ENCODE measurements around the gene FAM184B.
A peak's percentile ranks its signal among the peaks of the same experiment; 100 is the strongest.

The FAM184B gene

GRCh38 chr4:17812125-17812524 is 30.7 kb upstream of the FAM184B start:
- H3K27me3 ChIP-seq (replicated peaks; ENCODE audit: insufficient read depth, low read length): no peaks in the 10 kb centered on the region
- H3K4me1 ChIP-seq (ENCODE audit: low read length): peaks cover 21% of the 10 kb centered on the region
- H3K9me2 ChIP-seq (replicated peaks; ENCODE audit: insufficient read depth, low read length): no peaks in the 10 kb centered on the region
- peaks cover 3% of the 10 kb centered on the region; the same call in 1 of the 2 replicates for H3K36me3 ChIP-seq (replicated peaks; ENCODE audit: insufficient read depth, low read length)
- H3K4me2 ChIP-seq (ENCODE audit: low read depth, low read length): peak overlapping the region; percentile 65
- DNase-seq: no peak
- H4K20me1 ChIP-seq (ENCODE audit: insufficient read depth, low read length): peaks cover 13% of the 10 kb centered on the region; the same call in 1 of the 2 replicates
- H3F3A ChIP-seq (ENCODE audit: insufficient read depth, low read length): peaks cover 13% of the 10 kb centered on the region
- no peaks in the 10 kb centered on the region for H3K9me3 ChIP-seq (replicated peaks; ENCODE audit: insufficient read depth, low read length)
- TF ChIP-seq EZH2 (optimal IDR thresholded peaks at IDR 0.05; ENCODE audit: low read depth, low read length): no peak
- no peak for TF ChIP-seq CTCF (IDR thresholded peaks at IDR 0.05; ENCODE audit: low read length)
- TF ChIP-seq EZH2phosphoT487 (IDR thresholded peaks at IDR 0.05; ENCODE audit: low read length): no peak
- peak overlapping the region; percentile 66; the same call in 1 of the 2 replicates for H2AFZ ChIP-seq (ENCODE audit: low read length)
- peak overlapping the region; percentile 91 for H3K4me3 ChIP-seq (ENCODE audit: low read length)
- no peak overlapping the region for H3K27ac ChIP-seq (ENCODE audit: low read length)
- H3K79me2 ChIP-seq (ENCODE audit: low read length): peaks cover 97% of the 10 kb centered on the region
- H3K9ac ChIP-seq (ENCODE audit: low read length): peak overlapping the region; percentile 82; the same call in 1 of the 2 replicates

GRCh38 chr4:17811078-17811603 is 29.7 kb upstream of the FAM184B start:
- Histone ChIP-seq H3K27ac (ENCODE audit: low read length) (peak overlapping the region; percentile 95; the same call in 1 of the 2 replicates), H4K20me1 (ENCODE audit: insufficient read depth, low read length) (peaks cover 21% of the 10 kb centered on the region), H3K9me2 (replicated peaks; ENCODE audit: insufficient read depth, low read length) (no peaks in the 10 kb centered on the region), H3K4me3 (ENCODE audit: low read length) (peak overlapping the region; percentile 91), H3K9me3 (replicated peaks; ENCODE audit: insufficient read depth, low read length) (no peaks in the 10 kb centered on the region), H3K9ac (ENCODE audit: low read length) (peak overlapping the region; percentile 82), H2AFZ (ENCODE audit: low read length) (peak overlapping the region; percentile 66), H3K4me2 (ENCODE audit: low read depth, low read length) (peak overlapping the region; percentile 65), H3K36me3 (replicated peaks; ENCODE audit: insufficient read depth, low read length) (peaks cover 1% of the 10 kb centered on the region; the same call in 1 of the 2 replicates), H3K27me3 (replicated peaks; ENCODE audit: insufficient read depth, low read length) (no peaks in the 10 kb centered on the region), H3K79me2 (ENCODE audit: low read length) (peaks cover 97% of the 10 kb centered on the region), H3F3A (ENCODE audit: insufficient read depth, low read length) (peaks cover 13% of the 10 kb centered on the region), H3K4me1 (ENCODE audit: low read length) (peaks cover 31% of the 10 kb centered on the region)
- TF ChIP-seq EZH2phosphoT487 (IDR thresholded peaks at IDR 0.05; ENCODE audit: low read length) (no peak), EZH2 (optimal IDR thresholded peaks at IDR 0.05; ENCODE audit: low read depth, low read length) (no peak), CTCF (IDR thresholded peaks at IDR 0.05; ENCODE audit: low read length) (no peak)
- peak; percentile 33 for DNase-seq

DNA sequence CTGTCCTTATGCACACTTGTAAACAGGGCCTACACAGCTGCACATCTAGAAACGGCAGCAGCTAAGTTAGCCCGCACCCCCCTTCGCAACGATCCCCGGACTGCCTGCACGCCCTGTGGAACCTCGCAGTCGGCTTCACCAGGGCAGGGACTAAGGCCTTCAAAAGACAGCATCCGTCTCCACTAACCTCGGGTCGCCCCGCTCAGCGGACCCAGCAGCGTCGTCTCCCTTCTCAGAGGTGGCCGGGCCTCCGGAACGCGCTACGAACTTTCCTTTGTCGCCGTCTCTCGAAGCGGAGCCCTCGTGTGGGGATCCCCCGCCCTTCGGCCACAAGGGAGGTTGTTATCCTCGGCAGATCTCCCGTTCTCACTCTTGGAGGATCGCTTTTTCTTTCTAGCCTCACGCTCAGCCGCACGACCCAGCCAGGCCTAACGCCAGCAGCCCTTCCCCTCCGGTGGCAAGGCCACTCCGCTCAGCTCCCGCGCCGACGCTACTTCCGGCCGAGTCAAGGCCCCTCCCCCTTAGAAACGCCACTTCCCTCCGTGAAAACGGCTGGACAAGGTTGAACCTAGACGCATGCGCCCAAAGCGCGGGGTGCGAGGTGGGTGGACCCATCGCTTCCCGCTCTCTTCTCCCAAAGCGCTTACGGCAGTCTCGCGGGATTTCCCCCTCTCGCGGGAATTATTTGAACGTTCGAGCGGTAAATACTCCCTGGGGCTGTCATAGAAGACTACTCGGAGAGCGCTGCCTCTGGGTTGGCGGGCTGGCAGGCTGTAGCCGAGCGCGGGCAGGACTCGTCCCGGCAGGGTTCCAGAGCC is 29.0 kb upstream of the FAM184B start, which contains the start of the genes DCAF16 and NCAPG:
Gene DCAF16, minus strand, starts transcription at position 498 of the 818 bp plus-strand sequence. CDS start 6,616 bp downstream, outside the sequence.
Gene NCAPG, plus strand, starts transcription at position 720 of the 818 bp plus-strand sequence. CDS start 99 bp downstream, outside the sequence.
- Histone ChIP-seq H3K4me3 (ENCODE audit: low read length) (peak within 1 kb of the TSS; percentile 91), H3K9me3 (replicated peaks; ENCODE audit: insufficient read depth, low read length) (no peaks in the 10 kb centered on the region), H3K4me1 (ENCODE audit: low read length) (peaks cover 32% of the 10 kb centered on the region), H3F3A (ENCODE audit: insufficient read depth, low read length) (peaks cover 13% of the 10 kb centered on the region), H3K36me3 (replicated peaks; ENCODE audit: insufficient read depth, low read length) (no peaks in the 10 kb centered on the region; the same call in 1 of the 2 replicates), H3K79me2 (ENCODE audit: low read length) (peaks cover 97% of the 10 kb centered on the region), H3K27me3 (replicated peaks; ENCODE audit: insufficient read depth, low read length) (no peaks in the 10 kb centered on the region), H3K27ac (ENCODE audit: low read length) (peak within 1 kb of the TSS; percentile 95), H4K20me1 (ENCODE audit: insufficient read depth, low read length) (peaks cover 28% of the 10 kb centered on the region), H3K4me2 (ENCODE audit: low read depth, low read length) (peak within 1 kb of the TSS; percentile 94), H2AFZ (ENCODE audit: low read length) (peak within 1 kb of the TSS; percentile 73), H3K9me2 (replicated peaks; ENCODE audit: insufficient read depth, low read length) (no peaks in the 10 kb centered on the region), H3K9ac (ENCODE audit: low read length) (peak within 1 kb of the TSS; percentile 96)
- peak; percentile 99 for DNase-seq
- no peak for TF ChIP-seq CTCF (IDR thresholded peaks at IDR 0.05; ENCODE audit: low read length)
